Measurements from ENCODE around the gene SLC23A1. TPM values are rescaled to one million over a fixed set of nuclear protein-coding genes. Genes with fewer than 3 reads are reported as not detected.

Gene SLC23A1
- total RNA-seq, 1 experiment from 2014 or later, result not detected

DNA sequence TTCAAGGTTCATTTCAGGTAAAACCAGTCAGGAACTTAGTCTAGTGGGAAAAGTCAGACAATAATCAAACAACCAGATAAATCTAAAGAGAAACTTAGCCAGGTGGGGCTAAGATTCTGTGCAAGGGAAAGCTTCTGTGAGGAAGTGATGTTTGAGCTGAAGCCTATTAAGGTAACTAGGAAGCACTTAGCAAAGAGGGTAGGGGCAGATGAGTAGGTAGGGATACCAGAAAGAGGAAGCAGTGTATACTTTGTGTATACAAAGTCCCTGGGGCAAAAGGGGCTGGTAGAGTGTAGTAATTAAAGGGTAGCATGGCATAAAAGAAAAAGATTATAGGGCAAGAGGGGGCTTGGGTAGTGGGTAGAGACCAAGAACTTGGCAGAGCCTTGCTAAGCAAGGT lies 24.4 kb upstream of the SLC23A1 start:
- Histone ChIP-seq H3K4me3 (ENCODE audit: low read depth, low read length, poor library complexity, severe bottlenecking) (no peak overlapping the region), H3K4me1 (ENCODE audit: insufficient read depth, low read length, poor library complexity, severe bottlenecking) (peaks cover 8% of the 10 kb centered on the region), H3K9me3 (ENCODE audit: low read depth, low read length, poor library complexity, severe bottlenecking) (no peaks in the 10 kb centered on the region), H3K36me3 (ENCODE audit: insufficient read depth, low read length, poor library complexity, severe bottlenecking) (no peaks in the 10 kb centered on the region), H3K27ac (ENCODE audit: low read depth, low read length, poor library complexity, severe bottlenecking) (no peak overlapping the region), H3K27me3 (replicated peaks; ENCODE audit: insufficient read depth, low read depth, low read length, poor library complexity) (no peaks in the 10 kb centered on the region)
- BruUV-seq (replicated peaks), result no TSS peak
- intact Hi-C loops (cut with micrococcal nuclease; ENCODE audit: unreplicated experiment), result no loop called here
- ChIA-PET POLR2A (ENCODE audit: low non-redundant PET) (interaction anchor here (0.7 kb wide), 1 partner anchor 14 kb away, joined by 3 read pairs; no protein-coding TSS in a partner anchor), CTCF (no interaction called here)
- DNase-seq (ENCODE audit: low spot score), result no peak
- no peak for TF ChIP-seq EZH2 (IDR thresholded peaks at IDR 0.05; ENCODE audit: borderline replicate concordance, low read depth, low read length, poor library complexity, severe bottlenecking)
- TF ChIP-seq, protein P1, sequence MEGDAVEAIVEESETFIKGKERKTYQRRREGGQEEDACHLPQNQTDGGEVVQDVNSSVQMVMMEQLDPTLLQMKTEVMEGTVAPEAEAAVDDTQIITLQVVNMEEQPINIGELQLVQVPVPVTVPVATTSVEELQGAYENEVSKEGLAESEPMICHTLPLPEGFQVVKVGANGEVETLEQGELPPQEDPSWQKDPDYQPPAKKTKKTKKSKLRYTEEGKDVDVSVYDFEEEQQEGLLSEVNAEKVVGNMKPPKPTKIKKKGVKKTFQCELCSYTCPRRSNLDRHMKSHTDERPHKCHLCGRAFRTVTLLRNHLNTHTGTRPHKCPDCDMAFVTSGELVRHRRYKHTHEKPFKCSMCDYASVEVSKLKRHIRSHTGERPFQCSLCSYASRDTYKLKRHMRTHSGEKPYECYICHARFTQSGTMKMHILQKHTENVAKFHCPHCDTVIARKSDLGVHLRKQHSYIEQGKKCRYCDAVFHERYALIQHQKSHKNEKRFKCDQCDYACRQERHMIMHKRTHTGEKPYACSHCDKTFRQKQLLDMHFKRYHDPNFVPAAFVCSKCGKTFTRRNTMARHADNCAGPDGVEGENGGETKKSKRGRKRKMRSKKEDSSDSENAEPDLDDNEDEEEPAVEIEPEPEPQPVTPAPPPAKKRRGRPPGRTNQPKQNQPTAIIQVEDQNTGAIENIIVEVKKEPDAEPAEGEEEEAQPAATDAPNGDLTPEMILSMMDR (conservative IDR thresholded peaks at IDR 0.05; ENCODE audit: low read depth, low read length), result no peak

GRCh38 chr5:139406963-139407362 lies 23.9 kb upstream of the SLC23A1 start:
- Histone ChIP-seq H3K9me3 (ENCODE audit: low read depth, low read length, poor library complexity, severe bottlenecking) (no peaks in the 10 kb centered on the region), H3K4me3 (ENCODE audit: low read depth, low read length, poor library complexity, severe bottlenecking) (no peak overlapping the region), H3K4me1 (ENCODE audit: insufficient read depth, low read length, poor library complexity, severe bottlenecking) (peaks cover 8% of the 10 kb centered on the region), H3K27ac (ENCODE audit: low read depth, low read length, poor library complexity, severe bottlenecking) (no peak overlapping the region), H3K27me3 (replicated peaks; ENCODE audit: insufficient read depth, low read depth, low read length, poor library complexity) (no peaks in the 10 kb centered on the region), H3K36me3 (ENCODE audit: insufficient read depth, low read length, poor library complexity, severe bottlenecking) (no peaks in the 10 kb centered on the region)
- POLR2A ChIA-PET (ENCODE audit: low non-redundant PET), result no interaction called here
- BruUV-seq (replicated peaks), result no TSS peak
- intact Hi-C loops (cut with micrococcal nuclease; ENCODE audit: unreplicated experiment), result no loop called here
- TF ChIP-seq, protein P1 (conservative IDR thresholded peaks at IDR 0.05; ENCODE audit: low read depth, low read length), result no peak
- no peak for TF ChIP-seq EZH2 (IDR thresholded peaks at IDR 0.05; ENCODE audit: borderline replicate concordance, low read depth, low read length, poor library complexity, severe bottlenecking)
- DNase-seq (ENCODE audit: low spot score), result no peak
- CTCF ChIA-PET, result no interaction called here

GRCh38 chr5:139404484-139404840 lies 21.4 kb upstream of the SLC23A1 start:
- intact Hi-C loops (cut with micrococcal nuclease; ENCODE audit: unreplicated experiment), result no loop called here
- DNase-seq (ENCODE audit: low spot score), result peak; percentile 28
- POLR2A ChIA-PET (ENCODE audit: low non-redundant PET), result interaction anchor here (0.9 kb wide), 1 partner anchor 62 kb away, joined by 3 read pairs; the partner anchor contains the start of gene PAIP2
- Histone ChIP-seq H3K27ac (ENCODE audit: low read depth, low read length, poor library complexity, severe bottlenecking) (peak overlapping the region; percentile 93), H3K9me3 (ENCODE audit: low read depth, low read length, poor library complexity, severe bottlenecking) (no peaks in the 10 kb centered on the region), H3K4me1 (ENCODE audit: insufficient read depth, low read length, poor library complexity, severe bottlenecking) (peaks cover 8% of the 10 kb centered on the region), H3K27me3 (replicated peaks; ENCODE audit: insufficient read depth, low read depth, low read length, poor library complexity) (no peaks in the 10 kb centered on the region), H3K36me3 (ENCODE audit: insufficient read depth, low read length, poor library complexity, severe bottlenecking) (no peaks in the 10 kb centered on the region), H3K4me3 (ENCODE audit: low read depth, low read length, poor library complexity, severe bottlenecking) (peak overlapping the region; percentile 48)
- TF ChIP-seq EZH2 (IDR thresholded peaks at IDR 0.05; ENCODE audit: borderline replicate concordance, low read depth, low read length, poor library complexity, severe bottlenecking), result no peak
- TF ChIP-seq, protein P1 (conservative IDR thresholded peaks at IDR 0.05; ENCODE audit: low read depth, low read length), result no peak
- BruUV-seq (replicated peaks), result no TSS peak
- CTCF ChIA-PET, result interaction anchor here (0.6 kb wide), 1 partner anchor 387 kb away, joined by 3 read pairs; no protein-coding TSS in a partner anchor

Measured in A673 (cell line).